HUDEP-2 (cell line): ENCODE results near the gene GATA6.

ENCODE experiments used
- DNase-seq, 76 experiments: peaks; one replicate each; lab custom pipeline; 2025; ENCODE audit not compliant: unreplicated experiment in 76 of 76; lab: John Stamatoyannopoulos, UW

GATA6 gene

DNA sequence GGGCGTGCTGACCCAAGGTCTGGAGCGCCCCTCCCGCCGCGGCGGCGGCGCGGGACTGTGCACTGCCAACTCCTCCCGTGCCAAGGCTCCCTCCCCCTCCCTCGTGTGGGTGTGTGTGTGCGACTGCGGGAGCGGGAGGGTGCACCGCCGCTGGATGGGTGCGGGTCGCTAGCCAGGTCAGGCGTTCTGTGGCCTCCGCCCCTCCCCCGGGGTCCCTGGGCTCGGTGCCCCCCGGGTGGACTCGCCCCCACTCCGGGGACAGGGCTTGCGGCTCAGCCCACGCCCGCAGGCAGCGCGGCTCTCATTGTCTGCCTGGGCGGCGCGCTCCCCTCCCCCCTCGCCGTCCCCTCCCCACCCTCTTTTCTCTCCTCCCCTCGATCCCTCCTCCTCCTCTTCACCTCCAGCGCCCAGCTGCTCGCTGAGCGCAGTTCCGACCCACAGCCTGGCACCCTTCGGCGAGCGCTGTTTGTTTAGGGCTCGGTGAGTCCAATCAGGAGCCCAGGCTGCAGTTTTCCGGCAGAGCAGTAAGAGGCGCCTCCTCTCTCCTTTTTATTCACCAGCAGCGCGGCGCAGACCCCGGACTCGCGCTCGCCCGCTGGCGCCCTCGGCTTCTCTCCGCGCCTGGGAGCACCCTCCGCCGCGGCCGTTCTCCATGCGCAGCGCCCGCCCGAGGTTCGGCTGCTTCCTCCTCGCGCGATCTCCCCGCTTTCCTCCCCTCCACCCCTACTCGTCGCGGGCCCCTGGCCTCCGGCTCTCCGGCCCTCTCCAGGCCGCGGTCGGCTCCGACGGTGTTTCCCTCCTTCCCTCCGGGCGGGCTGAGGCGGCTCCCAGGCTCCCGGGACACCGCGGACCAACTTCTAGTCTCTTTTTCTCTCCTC lies at the start of gene GATA6:
Gene GATA6, plus strand, starts transcription at position 579 of the 878 bp plus-strand sequence. CDS start 1,556 bp downstream, outside the sequence.
- DNase-seq, result peak in 57 of 76 experiments; percentile 1 to 67 (median 37)

DNA sequence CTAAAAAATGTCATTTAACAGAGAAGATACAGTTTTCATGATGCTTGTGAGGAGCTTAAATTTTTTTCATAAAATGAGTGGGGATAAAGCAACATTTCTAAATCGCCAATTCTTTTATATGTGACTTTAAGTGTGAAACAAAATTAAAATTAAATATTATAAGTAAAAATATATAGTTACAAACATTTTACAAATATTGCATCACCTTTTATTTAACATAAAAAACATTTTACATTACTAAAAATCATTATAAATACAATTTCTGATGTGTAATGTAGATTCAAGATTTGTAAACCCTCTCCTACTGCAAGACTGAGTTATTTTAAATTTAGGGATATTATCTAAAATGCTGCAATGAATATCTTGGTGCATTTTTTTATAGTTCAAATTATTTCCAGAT lies 44.4 kb upstream of the GATA6 start:
- DNase-seq, result no peak

DNA sequence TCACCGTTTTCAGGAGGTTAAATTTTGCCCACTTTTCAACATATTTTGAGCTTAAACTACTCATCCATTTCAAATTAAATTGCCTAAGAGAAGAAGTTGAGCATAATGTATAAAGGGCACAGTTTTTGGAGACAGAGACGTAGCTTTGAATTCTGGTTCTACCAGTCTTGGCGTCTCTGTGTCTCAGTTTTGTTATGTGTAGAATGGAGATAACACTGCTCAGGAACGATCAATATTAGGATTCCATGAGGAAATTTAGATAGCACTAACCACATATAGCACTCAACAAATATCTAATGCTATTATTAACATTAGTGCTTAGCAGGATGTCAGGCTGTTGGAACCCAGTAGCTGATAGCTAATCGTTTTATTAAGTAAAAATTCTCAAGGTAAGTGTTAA lies 40.4 kb upstream of the GATA6 start:
- DNase-seq, result no peak

DNA sequence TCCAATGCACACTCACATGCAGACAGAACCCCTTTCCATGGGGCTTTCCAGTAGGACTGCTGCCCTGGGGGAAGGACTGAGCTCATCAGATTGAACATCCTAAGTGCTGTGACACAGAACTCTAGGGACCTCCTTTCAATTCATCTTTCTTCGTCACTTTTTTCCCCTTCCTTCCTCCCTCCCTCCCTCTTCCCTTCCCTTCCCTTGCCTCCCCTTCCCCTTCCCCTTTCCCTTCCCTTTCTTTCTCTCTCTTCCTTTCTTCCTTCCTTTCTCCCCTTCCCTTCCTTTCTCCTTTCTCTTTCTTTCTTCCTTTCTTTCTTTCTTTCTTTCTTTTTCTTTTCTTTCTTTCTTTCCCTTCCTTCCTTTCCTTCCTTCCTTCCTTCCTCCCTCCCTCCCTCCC lies 39.6 kb upstream of the GATA6 start:
- no peak for DNase-seq

DNA sequence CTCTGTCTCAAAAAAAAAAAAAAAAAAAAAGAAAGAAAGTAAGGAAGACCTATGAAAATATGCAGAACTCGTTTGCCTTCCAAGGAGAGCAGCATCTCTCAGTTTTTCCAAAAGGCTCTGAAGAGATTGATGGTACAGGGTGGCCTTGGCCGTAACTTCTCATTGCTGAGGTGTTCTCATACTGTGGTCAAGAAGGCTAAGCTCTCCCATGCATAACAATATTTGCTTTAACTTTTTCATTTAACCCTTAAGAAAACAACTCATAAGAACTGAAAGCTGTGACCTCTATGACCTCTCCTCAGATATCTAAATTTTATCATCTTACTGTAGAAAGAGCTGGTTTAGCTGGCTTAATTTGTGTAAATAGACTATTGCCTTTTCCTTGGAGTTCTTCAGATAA lies 37.1 kb upstream of the GATA6 start:
- no peak for DNase-seq

DNA sequence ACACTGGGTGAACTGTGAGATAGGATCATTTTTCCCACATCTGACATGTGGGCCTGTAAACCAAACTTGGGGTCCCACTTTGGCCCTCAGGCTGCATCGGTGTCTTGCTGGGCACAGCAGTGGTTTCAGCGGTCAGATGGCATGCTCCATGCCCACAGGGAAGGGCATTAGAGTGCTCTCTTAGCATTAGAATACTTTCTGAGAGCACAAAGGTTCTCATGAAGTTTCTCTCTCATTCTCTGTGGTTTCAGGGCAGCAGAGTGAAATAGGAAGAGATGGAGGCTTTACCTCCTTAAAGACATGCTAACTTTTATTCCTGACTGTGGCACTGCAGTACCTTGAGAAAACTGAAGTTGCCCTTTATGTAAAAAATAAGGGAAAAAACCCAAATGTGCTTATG lies 36.6 kb upstream of the GATA6 start:
- no peak for DNase-seq

DNA sequence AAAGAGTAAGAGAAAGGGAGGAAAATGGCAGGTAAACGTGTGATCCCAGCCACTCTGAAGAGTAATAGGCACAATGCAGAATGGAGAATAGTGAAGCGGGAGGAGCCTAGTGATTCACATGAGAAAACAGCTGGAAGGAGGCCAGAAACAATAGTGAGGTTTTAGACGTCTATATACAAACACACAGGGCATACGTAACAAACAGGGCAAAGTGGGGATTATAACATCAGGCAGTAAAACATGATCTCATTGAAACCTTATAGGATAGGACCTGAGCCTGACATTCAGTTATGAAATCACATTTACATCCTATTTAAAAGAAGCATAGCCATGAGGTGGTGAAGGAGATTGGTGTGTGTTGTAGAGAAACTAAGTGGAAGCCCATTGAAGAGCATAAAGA lies 33.0 kb upstream of the GATA6 start:
- no peak for DNase-seq

DNA sequence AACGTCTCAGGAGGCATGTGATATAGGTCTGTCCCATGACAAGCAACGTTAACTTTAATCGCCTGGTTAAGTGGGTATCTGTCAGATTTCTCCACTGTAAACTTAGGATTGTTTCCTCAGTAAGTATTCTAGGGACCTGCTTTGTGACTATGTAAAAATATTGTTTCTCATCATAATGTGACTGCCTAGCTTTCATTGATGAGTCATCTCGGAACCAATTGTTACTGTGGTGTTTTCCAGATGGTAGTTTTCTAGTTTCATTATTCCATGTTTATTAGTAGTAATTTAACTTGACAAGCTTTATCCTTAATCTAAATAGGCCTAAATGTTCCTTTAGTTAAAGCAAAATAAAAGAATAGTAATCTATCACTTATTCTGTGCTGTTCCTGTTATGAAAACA lies 28.2 kb upstream of the GATA6 start:
- DNase-seq, result no peak

DNA sequence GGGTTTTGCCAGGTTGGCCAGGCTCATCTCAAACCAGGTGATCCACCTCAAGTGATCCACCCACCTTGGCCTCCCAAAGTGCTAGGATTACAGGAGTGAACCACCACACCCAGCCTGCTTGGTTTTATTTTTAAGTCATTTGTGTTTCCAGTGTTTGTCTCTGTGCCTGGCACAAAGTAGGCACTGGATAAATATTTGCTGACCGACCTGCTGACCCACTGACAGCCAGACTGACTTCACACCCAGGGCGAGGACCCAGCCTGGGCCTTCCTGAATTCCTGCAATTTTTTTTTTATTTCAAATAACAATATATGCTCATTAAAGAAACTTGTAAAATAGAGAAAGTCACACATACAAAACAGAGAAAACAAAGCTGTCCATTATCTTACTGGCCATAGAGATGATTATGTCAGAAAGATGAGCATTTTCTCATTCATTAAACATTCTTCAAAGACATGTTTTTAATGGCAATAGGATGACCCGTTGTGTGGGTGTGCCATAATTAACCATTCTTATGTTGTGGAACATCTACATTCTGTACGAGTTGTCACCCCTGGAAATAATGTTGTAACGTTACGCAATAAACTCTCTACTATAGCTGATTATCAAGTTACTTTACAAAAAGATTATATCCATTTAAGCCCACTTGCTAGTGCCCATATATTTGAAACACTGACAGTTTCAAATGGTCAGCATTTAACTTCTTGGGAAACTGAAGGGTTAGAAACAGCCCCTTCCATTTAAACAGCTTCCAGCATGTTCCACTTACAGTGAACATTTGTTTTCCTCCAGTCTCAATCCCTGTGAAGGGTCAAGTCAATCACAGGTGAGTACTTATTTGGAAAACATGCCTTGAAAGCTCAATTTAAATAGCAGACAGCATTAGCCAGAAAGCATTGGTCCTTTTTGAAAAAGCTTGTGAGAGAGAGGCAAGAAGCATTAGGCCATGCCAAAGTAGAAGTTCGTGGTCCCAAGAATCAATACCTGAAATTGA lies 25.7 kb upstream of the GATA6 start:
- no peak for DNase-seq

DNA sequence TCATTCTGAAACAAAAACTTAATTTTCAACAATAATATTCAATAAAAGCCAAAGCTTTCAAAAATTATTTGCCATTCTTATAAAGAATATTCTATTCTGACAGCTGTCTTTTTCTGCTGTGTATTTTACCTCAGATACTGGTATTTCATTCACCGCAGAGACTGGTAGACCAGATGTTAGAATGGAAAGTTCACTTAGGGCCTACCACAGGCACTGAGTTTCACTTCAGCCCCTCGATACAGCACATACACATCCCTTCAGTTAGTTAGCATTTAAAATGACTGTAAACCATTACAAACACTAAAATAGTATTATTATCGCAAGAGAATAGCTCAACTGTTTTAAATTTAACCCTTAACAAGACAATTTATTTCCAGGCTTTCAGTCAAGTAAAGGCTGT lies 24.2 kb upstream of the GATA6 start:
- no peak for DNase-seq

DNA sequence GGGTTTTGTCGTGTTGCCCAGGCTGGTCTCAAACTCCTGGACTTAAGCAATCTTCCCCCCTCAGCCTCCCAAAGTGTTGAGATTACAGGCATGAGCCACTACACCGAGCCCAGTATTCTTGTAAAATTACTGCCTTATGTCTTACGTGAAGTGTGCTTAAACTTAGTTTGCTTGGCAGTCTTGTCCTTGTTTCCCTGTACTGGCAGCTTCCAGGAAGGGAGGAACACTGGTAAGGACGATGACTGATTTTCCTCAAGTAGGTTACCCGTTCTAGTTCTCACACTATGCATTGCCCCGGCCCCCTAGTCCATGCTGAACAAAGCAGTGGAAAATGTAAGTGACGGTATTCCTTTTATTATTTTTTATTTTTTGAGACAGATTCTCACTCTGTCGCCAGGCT lies 19.7 kb upstream of the GATA6 start:
- no peak for DNase-seq

DNA sequence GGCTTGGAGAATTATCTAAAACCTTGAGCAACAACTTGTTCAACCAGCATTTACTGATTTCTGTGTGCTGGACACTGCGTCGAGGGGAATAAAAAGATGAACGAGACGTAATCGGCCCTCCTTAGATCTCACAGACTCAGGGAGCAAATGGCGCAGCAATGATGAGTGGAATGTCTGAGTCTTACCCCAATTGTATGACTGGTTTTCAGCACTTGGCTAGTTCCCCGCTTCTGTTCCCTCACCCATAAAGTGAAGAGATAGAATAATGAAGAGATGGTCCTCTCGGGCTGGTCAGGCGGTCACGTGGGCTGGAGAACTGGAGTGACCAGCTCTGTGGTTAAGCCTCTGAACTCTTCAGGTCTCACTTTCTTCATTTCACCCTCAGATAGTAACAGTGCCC lies 17.3 kb upstream of the GATA6 start:
- no peak for DNase-seq

DNA sequence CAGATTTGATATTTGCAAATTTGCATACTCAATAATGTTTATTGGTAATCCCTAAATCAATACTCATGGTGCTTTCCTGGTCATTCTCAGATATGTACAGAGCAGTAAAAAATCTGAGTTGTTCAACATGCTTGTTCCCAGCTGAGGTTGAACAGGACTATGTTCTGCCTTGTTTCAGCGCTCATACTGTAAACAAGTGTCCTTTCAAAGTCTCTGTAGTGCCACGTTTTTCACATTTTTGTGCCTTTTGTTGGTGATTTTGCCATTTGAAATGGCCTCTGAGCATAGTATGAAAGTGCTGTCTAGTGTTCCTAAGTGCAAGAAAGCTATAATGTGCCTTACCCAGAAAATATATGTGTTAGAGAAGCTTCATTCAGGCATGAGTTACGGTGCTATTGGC lies 16.0 kb upstream of the GATA6 start:
- no peak for DNase-seq

DNA sequence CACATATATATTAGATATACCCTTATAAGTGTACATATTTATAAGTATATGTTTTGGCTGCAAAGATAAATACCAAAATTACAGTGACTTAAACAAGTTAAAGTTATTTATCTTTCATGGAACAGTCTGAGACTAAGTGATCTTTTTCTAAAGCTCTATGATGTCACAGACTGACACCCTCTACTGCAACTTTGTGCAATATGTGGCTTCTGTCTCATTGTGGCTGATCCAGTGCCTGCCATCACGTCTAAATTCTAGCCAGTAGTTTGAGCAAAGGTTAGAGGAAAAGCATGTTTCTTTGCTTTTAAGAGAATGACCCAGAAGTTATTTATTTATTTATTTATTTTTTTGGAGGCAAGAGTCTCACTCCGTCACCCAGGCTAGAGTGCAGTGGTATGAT lies 13.8 kb upstream of the GATA6 start:
- DNase-seq, result no peak

DNA sequence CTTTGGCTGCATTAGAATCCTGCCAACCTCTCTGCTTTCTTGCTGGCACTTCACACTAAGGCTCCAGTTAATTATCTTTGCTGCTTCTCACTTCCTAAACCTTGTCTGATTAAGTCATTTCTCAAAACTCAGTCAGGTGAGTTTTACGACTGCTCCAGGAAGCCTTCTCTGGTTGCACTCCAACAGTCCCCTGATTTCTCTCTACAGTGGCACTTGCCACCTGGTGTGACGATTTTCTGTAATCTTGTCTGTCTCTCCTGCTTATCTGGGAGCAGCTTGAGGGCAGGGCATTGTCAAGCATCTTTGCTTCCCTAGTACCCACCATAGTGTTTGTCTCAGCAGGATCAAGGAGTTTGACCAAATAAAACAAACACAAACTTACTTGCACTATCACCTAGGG lies 10.4 kb upstream of the GATA6 start:
- DNase-seq, result no peak

DNA sequence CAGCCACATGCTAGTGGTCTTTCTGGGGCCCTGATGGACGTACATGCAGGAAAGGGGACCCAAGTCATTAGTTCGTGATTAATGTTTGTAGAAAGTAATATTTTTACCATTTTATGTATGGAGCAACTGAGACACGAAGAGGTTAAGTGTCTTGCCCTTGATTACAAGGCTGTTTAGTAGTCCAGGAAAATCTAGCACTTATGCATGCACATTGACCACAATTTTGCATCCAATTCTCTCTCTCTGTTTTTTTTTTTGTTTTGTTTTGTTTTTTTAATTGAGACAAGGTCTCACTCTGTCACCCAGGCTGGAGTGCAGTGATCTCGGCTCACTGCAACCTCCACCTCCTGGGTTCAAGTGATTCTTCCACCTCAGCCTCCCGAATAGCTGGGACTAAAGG lies 8.3 kb upstream of the GATA6 start:
- no peak for DNase-seq

DNA sequence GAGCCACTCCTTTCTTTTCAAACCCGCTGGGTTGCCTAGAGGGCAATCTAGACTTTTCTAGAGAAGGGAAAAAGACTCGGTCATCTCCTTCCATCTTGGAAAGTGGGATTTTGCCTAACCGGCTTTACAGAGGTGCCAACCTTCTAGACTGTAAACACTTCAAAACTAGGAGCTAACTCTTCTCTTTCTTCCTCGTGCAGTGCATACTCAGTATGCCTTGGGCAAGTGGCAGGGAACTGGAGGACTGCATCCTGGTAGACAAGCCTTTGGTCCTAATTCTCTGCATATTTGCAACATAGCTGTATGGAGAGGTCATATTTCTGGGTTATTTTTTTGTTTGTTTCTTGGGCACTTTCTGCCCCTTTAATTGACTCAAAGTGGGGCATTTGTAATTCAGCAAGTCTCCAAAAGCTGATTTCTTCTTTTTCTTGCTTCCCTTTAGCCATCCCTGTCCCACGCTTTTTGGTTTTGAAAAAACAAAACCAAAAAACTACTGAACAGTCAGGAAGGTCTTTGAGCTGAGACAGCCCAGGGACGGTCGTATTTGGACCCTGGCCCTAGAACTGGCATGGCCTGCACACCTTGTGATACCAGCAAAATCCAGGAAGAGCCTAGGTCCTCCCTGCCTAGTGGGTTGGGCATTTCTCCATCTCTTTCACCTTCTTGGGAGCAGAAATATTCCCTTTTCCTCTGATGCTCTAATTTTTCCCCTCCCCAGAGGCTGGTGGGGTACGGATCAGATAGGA lies 5.8 kb upstream of the GATA6 start:
- no peak for DNase-seq

DNA sequence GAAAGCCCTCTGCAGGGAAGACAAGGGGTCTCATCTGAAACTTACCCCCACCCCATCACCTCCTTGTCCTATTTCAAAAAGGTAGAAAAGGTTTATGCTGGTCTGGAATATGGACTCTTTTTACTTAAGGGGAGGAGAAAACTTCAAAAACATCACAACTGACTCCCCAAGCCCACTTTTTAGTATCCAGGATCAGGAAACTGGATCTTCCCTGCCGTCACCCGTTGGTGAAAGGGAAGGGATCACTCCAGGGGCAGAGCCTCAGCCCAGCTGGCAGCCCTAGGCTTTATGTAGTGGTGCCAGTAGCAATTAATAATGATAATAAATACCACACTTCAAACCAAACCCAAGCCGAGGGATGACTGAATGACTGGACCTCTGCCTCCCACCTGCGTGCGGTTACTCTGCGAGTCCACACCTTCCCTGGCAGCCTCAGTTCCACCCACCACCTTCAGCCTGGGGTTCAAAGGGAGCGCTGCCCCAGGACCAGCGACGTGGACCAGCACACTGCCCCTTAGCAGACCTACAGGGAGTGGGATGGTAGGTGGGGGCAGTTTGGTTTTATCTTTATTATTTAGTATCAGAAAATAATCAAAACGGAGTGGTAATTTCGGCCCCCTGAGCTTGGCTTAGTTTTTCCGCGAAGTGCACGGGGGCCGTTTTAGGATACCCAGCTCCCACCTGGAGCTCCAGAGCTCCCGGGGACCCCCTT lies 4.9 kb upstream of the GATA6 start:
- no peak for DNase-seq

DNA sequence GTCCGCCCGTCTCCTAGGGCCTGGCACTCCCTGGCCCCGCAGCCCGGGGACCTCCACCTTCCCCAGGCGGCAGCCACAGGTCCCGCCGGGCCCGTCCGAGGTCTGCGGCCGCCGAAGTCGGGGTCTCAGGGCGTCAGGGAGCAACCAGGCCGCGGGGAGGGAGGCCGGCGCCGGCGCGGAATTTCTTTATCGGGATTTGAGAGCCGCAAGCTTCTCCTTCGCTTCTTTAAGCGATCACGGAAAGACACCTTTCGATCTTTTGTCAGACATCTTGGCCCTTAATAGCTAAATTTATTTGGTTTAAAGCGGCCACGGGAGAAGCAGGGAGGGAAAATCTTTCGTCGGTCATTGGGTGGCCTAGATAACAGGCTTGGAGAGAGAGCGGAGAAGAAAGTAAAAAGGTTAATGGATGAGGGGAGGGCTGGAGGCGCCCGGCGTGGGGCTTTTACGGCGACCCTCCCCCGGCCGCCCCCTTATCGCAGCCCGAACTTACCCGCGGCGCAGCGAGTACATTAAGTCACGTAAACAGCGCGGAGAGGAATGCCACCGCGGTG lies 4.3 kb upstream of the GATA6 start:
- no peak for DNase-seq

DNA sequence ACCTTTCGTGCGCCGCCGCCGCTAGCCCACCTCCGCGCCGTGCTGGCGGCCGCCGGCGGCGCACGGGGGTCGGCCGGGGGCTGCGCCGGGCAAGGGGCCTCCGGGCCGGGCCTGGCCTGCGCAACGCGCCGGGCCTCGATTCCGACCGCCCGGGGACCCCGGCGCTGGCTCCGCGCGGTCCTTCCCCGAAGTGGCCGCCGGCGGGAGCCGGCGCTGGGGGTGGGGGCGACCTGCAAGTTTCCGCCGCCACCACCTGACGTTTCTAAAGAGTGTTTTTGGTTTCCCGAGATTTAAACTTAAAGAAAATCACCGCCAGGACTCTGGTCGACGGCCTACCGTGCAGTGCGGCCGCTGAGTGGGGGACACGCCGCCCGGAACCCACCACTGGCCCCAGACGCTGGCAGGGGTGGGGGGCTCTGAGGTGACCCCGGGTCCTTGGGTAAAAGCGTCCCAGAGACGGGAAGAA lies 3.8 kb upstream of the GATA6 start:
- DNase-seq, result no peak
